Natural killer cell (primary cell): Measurements from ENCODE around the gene KCNK5. TPM values are rescaled to one million over a fixed set of nuclear protein-coding genes. Genes with fewer than 3 reads are reported as not detected.

Experiments used
- ATAC-seq, 3 donors: fragments of 150-1000 bp in 2 of 3; fragments of 200-7000 bp in 1 of 3; cut with Tn5 transposase; 1 replicate in 1 of 3; 2 replicates in 2 of 3; pipeline ENCODE4 v1.10.0; 2021; ENCODE audit warnings: mild to moderate bottlenecking in 2 of 3, moderate library complexity in 2 of 3
- DNase-seq, 2 donors: peaks; one replicate each; pipeline versions ENCODE4 v3.0.0 to v3.0.0-alpha.2; 2013 to 2021; ENCODE audit warnings: mixed read lengths in 1 of 2
- H3K27ac ChIP-seq: one replicate; pipeline ENCODE4 v1.5.1; 2013; ENCODE audit warnings: mild to moderate bottlenecking, low read length
- H3K27me3 ChIP-seq: one replicate; pipeline ENCODE4 v1.6.1; 2013; ENCODE audit warnings: low read length; ENCODE audit not compliant: control insufficient read depth, insufficient read depth
- H3K36me3 ChIP-seq: one replicate; pipeline ENCODE4 v1.6.1; 2013; ENCODE audit warnings: low read length; ENCODE audit not compliant: control insufficient read depth, insufficient read depth
- H3K4me1 ChIP-seq: one replicate; pipeline ENCODE4 v1.6.1; 2013; ENCODE audit warnings: low read length; ENCODE audit not compliant: control insufficient read depth, insufficient read depth
- H3K4me3 ChIP-seq: one replicate; pipeline ENCODE4 v1.5.1; 2013; ENCODE audit warnings: low read length
- H3K9me3 ChIP-seq: one replicate; pipeline ENCODE4 v1.6.1; 2013; ENCODE audit warnings: low read length; ENCODE audit not compliant: control insufficient read depth, insufficient read depth
- H3K27ac Mint-ChIP-seq, 2 donors: one replicate each; pipeline ENCODE4 v1.8.0; 2022; ENCODE audit warnings: mild to moderate bottlenecking in 2 of 2, mixed read lengths in 2 of 2, moderate library complexity in 1 of 2
- H3K27me3 Mint-ChIP-seq, 2 donors: one replicate each; pipeline ENCODE4 v1.8.0; 2022; ENCODE audit warnings: low read depth in 2 of 2, mixed read lengths in 2 of 2
- H3K36me3 Mint-ChIP-seq: one replicate; pipeline ENCODE4 v1.8.0; 2022; ENCODE audit warnings: mixed read lengths
- H3K4me1 Mint-ChIP-seq, 2 donors: one replicate each; pipeline ENCODE4 v1.8.0; 2022; ENCODE audit warnings: mixed read lengths in 2 of 2
- H3K4me3 Mint-ChIP-seq: one replicate; pipeline ENCODE4 v1.8.0; 2022; ENCODE audit warnings: mild to moderate bottlenecking, moderate library complexity, mixed read lengths
- H3K9me3 Mint-ChIP-seq, 2 donors: one replicate each; pipeline ENCODE4 v1.8.0; 2022; ENCODE audit warnings: mixed read lengths in 2 of 2
- WGBS: methylation state at CpG from one replicate; pipeline ENCODE4 v1.1.7; 2013; ENCODE audit warnings: missing lambda C conversion rate; ENCODE audit not compliant: insufficient coverage; 5-methylcytosine and 5-hydroxymethylcytosine counted together
- intact Hi-C: fragments of 100-400 bp; cut with micrococcal nuclease; formaldehyde crosslinking; loops from one replicate; pipeline ENCODE4 v1.14.2; 2022
- total RNA-seq, 4 donors: library from RNA; stranded (reverse); fragments of 120-200 nt in 1 of 4; gene quantifications; one replicate each; pipeline versions ENCODE4 v1.2.3 to v1.2.4, GENCODE V29; 2013 to 2022
- TF ChIP-seq, protein P1 (sequence below): fragments of 200-600 bp; IDR thresholded peaks from one replicate; pipeline ENCODE4 v1.8.0; 2022; ENCODE audit warnings: antibody characterized with exemption

KCNK5 gene
- total RNA-seq, 3 donors from 2014 or later (not counting 1 experiment from before 2014, with no cell fraction given), result 0.16 to 0.50 TPM; not detected in 1

DNA sequence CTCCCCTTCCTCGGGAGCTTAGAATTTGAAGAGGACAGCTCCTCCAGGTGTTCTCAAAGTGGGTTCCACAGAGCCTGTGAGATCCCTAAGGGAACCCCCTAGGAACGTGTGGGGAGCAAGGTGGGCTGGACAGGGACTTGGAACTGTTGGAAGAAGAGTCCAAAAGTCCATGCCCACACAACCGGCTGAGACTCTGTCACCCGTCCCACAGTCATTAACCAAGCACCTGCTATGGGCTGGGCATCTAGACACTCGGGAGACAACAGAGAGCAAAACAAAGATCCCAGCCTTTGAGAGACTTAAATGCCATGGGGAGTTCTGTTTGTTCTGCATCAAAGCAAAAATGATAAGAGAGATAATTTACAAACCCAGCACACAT, 62.4 kb downstream of the KCNK5 start:
- TF ChIP-seq, protein P1, sequence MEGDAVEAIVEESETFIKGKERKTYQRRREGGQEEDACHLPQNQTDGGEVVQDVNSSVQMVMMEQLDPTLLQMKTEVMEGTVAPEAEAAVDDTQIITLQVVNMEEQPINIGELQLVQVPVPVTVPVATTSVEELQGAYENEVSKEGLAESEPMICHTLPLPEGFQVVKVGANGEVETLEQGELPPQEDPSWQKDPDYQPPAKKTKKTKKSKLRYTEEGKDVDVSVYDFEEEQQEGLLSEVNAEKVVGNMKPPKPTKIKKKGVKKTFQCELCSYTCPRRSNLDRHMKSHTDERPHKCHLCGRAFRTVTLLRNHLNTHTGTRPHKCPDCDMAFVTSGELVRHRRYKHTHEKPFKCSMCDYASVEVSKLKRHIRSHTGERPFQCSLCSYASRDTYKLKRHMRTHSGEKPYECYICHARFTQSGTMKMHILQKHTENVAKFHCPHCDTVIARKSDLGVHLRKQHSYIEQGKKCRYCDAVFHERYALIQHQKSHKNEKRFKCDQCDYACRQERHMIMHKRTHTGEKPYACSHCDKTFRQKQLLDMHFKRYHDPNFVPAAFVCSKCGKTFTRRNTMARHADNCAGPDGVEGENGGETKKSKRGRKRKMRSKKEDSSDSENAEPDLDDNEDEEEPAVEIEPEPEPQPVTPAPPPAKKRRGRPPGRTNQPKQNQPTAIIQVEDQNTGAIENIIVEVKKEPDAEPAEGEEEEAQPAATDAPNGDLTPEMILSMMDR, result no peak
- H3K27ac Mint-ChIP-seq, result peak overlapping the region in 1 of 2 donors; percentile 27
- ATAC-seq (no peak), DNase-seq (no peak)
- no peak overlapping the region for H3K4me3 ChIP-seq
- H3K4me1 Mint-ChIP-seq, result peaks cover 5 to 7% of the 10 kb centered on the region in 2 donors
- peaks cover 6% of the 10 kb centered on the region for H3K4me1 ChIP-seq
- intact Hi-C loops, result loop anchor here (1.0 to 2.0 kb wide), 3 partner anchors 136 to 143 kb away; no protein-coding TSS in a partner anchor
- no peaks in the 10 kb centered on the region for H3K27me3 ChIP-seq
- no peak overlapping the region for H3K27ac ChIP-seq
- H3K36me3 Mint-ChIP-seq, result no peaks in the 10 kb centered on the region
- WGBS, result 83% methylated on average over 5 of the region's 5 CpGs
- H3K4me3 Mint-ChIP-seq, result no peak overlapping the region
- H3K36me3 ChIP-seq, result no peaks in the 10 kb centered on the region
- peaks cover 5% of the 10 kb centered on the region for H3K9me3 ChIP-seq
- peaks cover 10 to 12% of the 10 kb centered on the region in 2 donors for H3K27me3 Mint-ChIP-seq
- no peaks in the 10 kb centered on the region for H3K9me3 Mint-ChIP-seq

DNA sequence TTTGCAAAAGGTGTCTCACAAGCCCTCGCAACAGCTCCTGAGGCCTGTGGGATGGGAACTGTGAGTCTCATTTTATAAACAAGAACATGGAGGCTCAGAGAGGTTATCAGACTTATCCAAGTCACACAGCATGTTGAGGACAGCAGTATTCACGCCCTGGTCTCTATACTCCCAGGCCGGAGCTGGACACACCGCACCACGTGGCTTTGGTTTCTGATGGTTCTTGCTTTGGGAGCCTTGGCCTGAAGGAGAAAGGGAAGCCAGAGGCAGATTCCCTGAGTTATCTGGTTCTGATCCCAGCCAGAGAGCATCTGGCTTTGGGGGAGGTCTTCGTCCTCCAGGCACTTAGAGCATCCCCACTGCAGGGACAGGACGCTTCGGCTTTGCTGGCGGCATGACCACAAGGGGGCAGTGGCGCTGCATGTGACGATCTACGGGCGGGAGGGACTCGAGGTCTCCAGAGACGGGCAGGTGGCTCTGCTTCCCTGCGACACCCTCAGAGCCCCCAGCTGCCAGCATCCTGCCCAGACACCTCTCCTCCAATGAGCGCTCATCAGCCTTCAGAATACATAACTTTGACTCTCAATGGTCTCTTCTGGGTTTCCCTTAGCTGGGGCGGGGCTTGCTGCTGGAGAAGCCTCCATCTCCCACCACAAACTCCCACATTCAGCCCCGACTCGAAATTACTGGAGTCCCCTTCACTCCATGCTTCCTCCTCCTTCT, 62.9 kb downstream of the KCNK5 start:
- 32% methylated on average over 20 of the region's 20 CpGs for WGBS
- H3K4me3 Mint-ChIP-seq, result no peak overlapping the region

DNA sequence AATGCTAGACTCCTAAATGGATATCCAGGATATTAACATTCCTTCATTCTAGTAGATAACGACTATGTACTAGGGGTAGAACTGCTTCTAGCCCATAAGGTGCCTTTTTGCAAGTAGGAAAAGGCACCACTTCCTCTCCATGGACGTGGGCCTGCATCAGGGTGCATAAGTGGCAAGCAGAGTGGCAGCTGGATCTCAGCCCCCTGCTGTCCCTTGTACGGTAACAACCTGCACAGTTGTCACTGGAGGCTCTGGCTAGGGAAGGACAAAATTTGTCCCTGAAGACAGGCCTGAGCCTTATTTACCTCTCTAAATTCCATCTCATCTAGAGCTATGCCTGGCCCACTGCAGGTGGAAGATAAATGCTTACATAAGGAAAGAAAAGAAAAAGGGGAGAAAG, 71.8 kb downstream of the KCNK5 start:
- H3K9me3 Mint-ChIP-seq, result no peaks in the 10 kb centered on the region
- peaks cover 8 to 18% of the 10 kb centered on the region in 2 donors for H3K27me3 Mint-ChIP-seq
- H3K4me1 ChIP-seq, result no peaks in the 10 kb centered on the region
- WGBS, result 46% methylated on average over 3 of the region's 3 CpGs
- H3K27ac Mint-ChIP-seq, result no peak overlapping the region
- no peak overlapping the region for H3K4me3 ChIP-seq
- ATAC-seq, result no peak
- no peaks in the 10 kb centered on the region for H3K36me3 Mint-ChIP-seq
- intact Hi-C loops, result no loop called here
- TF ChIP-seq, protein P1, result no peak
- H3K36me3 ChIP-seq, result no peaks in the 10 kb centered on the region
- no peaks in the 10 kb centered on the region for H3K27me3 ChIP-seq
- H3K27ac ChIP-seq, result no peak overlapping the region
- no peaks in the 10 kb centered on the region for H3K9me3 ChIP-seq
- no peak overlapping the region for H3K4me3 Mint-ChIP-seq
- no peaks in the 10 kb centered on the region for H3K4me1 Mint-ChIP-seq
- no peak for DNase-seq

More for the DNA sequence above, 62.9 kb downstream of the KCNK5 start:
- H3K27ac ChIP-seq, result no peak overlapping the region
- Mint-ChIP-seq H3K4me1 (peaks cover 5 to 7% of the 10 kb centered on the region in 2 donors), H3K27ac (no peak overlapping the region), H3K36me3 (no peaks in the 10 kb centered on the region), H3K9me3 (no peaks in the 10 kb centered on the region), H3K27me3 (peaks cover 12 to 15% of the 10 kb centered on the region in 2 donors)
- H3K4me3 ChIP-seq, result no peak overlapping the region
- H3K27me3 ChIP-seq, result no peaks in the 10 kb centered on the region
- peaks cover under 1% of the 10 kb centered on the region for H3K9me3 ChIP-seq
- TF ChIP-seq, protein P1, result peak; percentile 89
- DNase-seq (peak; percentile 74 to 89), ATAC-seq (peak; percentile 76 to 94 (median 90))
- intact Hi-C loops, result loop anchor here (1.0 to 2.0 kb wide), 3 partner anchors 137 to 144 kb away; no protein-coding TSS in a partner anchor
- peaks cover 6% of the 10 kb centered on the region for H3K4me1 ChIP-seq
- H3K36me3 ChIP-seq, result no peaks in the 10 kb centered on the region
